ENCODE data around the gene KLF11.

GRCh38 chr2:10048501-10049171 is 5.3 kb downstream of the KLF11 start:
- TF ChIP-seq CTBP1 (IDR thresholded peaks at IDR 0.05; ENCODE audit: borderline replicate concordance): no peak
- no peak for TF ChIP-seq SUZ12 (IDR thresholded peaks at IDR 0.05)
- TF ChIP-seq HDGF (IDR thresholded peaks at IDR 0.05; ENCODE audit: borderline replicate concordance): no peak
- TF ChIP-seq FOXK2 (IDR thresholded peaks at IDR 0.05): no peak
- TF ChIP-seq FOXA1 (IDR thresholded peaks at IDR 0.05): no peak

Measured in HEK293T (cell line).